ENCODE results near the gene SYN1.

SYN1 gene

GRCh38 chrX:47593522-47593921, 26.1 kb downstream of the SYN1 start:
- no peak for DNase-seq

GRCh38 chrX:47590984-47591383, 28.7 kb downstream of the SYN1 start:
- DNase-seq, result no peak

- no peak for DNase-seq
Observed at GRCh38 chrX:47587906-47588735, 31.5 kb downstream of the SYN1 start.

GRCh38 chrX:47587091-47587891, 32.4 kb downstream of the SYN1 start:
- DNase-seq, result no peak

DNA sequence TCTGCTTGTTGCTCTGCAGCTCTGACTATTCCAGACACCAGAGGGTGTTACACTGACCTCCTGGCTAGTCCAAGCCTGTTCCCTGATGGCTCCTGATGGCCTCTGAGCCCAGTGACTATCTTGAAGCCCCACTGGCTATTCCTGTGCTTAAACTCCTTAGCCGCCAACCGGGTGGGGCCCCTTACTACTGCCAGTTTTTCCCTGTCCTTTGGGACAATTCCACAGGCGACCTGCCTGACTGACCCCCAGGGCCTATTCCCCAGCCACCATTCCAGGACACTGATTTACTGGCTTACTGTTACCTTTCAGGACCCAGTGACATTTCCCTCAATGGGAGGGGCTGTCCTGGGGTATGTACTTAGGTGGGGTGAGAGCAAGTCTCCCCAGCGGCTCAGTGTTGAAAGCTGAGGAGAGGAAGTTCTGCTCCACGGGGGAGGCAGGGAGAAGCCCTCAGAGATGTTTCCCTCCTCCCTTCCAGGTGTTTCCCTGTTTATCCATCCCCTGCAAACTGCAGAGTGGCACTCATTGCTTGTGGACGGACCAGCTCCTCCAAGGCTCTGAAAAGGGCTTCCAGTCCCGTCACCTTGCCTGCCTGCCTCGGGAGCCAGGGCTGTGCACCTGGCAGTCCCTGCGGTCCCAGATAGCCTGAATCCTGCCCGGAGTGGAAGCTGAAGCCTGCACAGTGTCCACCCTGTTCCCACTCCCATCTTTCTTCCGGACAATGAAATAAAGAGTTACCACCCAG, 33.4 kb downstream of the SYN1 start:
- DNase-seq, result no peak

DNA sequence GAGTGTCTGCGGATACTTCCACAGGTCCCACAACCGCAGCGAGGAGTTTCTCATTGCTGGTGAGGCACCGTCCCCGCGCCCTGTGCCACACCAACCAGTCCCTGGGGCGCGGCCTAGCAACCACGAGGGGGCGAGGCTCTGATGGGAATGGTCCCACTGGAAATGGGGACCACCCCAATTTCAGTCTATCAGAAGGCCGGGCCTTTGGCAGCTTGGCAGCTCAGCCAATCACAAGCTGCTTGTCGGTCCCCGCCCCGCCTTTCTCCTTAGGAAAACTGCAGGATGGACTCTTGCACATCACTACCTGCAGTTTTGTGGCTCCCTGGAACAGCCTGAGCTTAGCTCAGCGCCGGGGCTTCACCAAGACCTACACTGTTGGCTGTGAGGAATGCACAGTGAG, 34.4 kb downstream of the SYN1 start:
- no peak for DNase-seq

GRCh38 chrX:47584714-47585113, 34.9 kb downstream of the SYN1 start:
- no peak for DNase-seq

DNA sequence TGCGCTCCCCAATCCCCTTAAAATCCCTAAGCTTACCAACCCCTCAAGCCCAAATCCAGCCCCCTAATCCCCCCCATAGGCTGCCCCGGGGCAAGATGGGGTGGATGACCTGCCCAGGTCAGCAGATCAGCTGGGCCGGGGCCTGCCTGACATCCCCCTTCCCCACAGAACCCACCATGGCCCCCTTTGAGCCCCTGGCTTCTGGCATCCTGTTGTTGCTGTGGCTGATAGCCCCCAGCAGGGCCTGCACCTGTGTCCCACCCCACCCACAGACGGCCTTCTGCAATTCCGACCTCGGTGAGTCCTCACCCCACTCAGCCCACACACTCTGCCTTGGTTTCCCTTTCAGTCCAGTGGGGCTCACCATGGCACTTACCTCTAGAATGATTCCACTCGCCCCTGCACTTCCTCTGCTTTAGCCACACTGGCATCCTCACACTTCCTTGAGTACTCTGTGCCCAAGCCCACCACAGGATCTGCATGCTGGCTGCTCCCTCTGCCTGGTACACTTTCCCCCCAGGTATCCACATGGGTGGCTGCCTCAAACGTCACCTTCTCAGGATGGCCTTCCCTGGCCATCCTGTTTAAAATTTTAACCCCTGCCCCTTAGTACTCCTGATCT, 36.3 kb downstream of the SYN1 start:
- DNase-seq, result no peak

DNA sequence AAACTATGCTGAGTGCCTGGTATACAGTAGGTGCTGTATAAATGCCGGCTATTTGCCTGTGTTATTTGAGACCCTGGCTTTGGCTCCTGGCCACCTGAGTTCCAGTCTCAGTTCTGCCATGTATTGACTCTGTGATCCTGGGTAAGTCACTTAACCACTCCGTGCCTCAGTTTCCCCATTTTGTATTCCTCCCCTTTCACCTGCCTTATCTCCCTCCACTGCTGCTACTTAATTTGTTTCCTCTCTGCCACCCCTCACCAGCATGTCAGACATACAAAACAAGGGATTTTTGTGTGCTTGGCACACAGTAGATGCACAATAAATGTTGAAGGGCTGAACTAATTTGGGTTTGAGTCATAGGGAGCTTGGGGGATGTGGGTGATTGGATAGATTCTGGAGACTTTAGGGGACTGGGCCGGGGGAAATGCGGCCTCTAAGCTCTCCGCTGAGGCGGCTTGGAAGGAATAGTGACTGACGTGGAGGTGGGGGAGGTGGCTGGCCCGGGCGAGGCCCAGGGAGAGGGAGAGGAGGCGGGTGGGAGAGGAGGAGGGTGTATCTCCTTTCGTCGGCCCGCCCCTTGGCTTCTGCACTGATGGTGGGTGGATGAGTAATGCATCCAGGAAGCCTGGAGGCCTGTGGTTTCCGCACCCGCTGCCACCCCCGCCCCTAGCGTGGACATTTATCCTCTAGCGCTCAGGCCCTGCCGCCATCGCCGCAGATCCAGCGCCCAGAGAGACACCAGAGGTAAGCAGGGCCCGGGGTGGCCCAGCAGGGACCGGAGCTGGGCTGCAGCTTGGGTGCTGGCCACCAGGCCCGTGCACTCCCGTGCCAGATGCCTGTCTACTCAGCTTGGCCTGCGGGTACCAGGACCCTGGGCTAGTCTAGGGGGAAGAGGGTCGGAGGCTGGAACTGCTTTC, 37.7 kb downstream of the SYN1 start, which contains the start of gene TIMP1:
TIMP1 (plus strand) TSS at position 706 of the 917 bp plus-strand sequence. CDS start 980 bp downstream, outside the sequence.
- peak; percentile 62 for DNase-seq

DNA sequence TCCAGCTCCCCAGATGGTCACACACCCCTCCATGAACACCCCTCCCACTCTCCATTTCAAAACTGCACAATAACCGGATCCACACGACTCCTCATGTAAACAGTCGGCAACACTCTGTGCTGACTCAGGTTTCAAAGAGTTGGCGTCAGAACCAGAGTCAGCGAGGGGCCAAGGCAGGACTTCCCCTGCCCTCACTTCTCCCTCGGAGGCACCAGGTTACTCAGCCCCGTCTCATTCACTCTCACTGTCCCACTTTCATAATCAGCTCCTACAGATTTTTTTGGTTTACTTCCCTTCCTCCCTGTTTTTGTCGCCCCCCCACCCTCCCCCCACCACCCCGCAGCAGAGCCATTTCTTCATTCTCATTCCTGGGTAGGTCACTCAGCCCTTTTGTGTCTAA, 40.1 kb downstream of the SYN1 start:
- no peak for DNase-seq

- no peak for DNase-seq
Observed at GRCh38 chrX:47578692-47579091, 41.0 kb downstream of the SYN1 start.

DNA sequence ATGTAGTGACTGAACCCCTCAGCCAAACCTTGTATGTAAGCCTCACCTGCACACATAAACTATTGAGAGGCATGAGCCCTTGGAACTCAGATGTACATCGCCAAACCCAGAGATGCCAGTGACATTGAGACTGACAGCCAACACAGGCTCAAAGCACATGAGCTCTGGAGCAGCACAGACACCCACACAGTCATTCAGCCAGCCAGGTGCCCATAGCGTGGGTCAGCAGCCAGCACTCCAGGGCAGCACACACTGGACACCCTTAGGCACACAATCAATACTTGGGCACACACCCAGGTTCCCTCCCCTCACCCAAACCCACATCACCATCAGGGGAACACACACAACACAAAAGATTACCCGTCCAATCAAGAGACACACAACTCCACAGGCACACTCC, 41.8 kb downstream of the SYN1 start:
- DNase-seq, result no peak

DNA sequence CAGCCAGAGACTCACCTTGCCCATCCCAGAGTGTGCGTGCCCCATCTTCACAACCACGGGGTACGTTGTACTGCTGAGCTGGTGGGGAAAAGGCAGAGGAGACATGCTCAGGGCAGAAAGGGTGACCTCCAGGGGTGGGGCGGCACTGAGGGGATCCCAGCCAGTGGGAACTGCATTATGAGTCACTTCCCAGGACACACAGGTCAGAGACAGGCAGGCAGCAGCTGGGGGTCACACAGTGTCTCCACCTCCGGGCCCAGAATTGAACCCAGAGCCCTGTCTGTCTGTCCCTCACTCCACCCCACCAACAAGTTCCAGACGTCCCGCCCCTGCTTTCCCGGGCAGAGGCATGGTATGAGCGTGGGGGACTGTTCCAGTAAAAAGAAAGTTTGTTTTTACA, 42.2 kb downstream of the SYN1 start:
- no peak for DNase-seq

DNA sequence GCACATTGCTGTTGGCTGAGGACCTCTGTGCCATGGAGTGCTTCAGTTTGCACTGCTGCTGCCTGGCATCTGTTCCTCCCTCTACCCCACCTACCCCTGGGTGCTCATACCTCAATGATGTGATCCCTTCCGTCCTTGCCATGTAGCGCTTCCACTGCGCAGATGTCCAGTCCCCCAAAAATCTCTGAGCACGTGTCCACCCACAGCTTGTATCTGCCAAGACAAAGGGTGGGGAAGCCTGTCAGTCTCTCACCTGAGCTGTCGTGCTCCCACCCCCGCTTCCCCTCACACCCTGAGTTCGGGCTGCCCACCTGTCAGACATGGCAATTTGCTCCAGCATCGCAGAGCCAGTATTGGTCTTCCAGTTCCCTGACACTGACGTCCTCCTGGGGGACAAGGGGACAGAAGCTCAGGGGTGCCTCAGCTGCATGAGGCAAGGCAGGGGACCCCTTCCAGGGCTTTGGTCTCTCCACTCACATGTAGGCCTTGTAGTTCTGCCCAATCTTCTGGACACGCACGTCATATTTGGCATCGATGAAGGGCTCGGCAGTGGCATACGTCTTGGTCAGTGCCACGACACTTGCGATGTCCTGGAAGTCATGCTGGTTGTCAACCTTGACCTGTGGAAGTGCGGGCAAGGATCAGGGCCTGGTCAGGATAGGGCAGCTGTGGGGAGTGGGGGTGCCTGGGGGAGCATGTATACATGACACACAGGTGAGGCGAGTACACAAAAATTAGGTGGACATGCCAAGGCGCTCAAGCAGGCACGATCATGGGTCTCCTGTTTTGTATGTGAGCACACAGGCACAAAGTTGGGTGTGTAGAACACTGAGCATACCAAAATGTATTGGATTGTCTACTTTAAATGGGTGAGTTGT, 43.4 kb downstream of the SYN1 start:
- DNase-seq, result no peak

DNA sequence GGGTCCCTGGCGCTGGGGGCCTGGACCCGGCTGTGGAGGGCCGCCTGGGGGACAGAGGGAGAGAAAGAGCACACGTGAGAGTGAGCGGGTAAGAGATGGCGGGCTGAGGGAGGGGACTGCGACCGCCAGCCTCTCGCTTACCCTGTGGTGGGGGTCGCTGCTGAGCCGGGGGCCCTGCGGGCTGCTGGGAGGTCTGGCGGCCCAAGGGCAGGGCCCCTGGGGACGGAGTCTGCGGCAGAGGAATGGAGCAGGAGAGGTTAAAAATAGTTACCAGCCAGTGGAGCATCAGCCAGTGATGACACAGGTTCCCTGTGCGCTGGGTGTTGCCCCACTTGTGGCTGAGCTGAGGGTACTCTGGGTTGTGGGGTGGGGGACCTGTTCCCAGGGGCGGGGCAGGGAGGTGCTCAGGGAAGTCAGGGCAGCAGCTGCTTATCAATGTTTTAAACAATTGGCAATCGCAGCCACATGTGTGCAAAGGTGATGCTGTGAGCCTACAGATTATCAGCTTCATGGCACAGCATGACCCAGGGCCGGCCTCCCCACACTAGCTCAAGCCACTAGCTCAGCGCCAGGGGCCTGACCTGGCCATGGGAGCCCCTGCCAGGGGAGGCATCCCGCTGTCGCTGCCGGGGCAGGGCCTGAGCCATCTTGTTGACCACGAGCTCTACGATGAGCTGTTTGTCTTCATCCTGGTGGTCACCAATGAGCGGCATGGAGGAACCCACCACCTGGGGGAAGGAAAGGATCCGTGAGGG, 44.9 kb downstream of the SYN1 start:
- DNase-seq, result no peak

DNA sequence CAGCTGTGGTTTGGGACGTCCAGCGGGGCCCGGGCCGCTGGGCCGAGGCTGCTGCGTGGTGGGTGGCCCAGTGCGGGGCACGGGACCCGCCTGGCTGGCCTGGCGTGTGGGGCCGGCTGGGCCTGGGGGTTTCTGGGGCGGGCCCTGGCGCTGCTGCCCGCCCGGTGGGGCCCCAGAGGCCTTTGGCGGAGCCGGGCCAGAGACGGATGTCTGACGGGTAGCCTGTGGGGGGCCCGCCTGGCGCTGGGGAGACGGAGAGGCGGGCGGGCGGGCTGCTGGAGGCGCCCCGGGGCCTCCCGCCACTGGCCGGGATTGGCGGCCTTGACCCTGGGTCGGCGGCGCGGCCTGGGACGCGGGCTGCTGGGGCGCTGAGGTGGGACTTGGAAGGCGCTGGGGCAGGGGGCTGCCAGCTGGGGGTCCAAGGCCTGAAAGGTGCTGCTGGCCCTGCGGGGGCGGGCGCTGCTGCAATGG, 45.5 kb downstream of the SYN1 start:
- no peak for DNase-seq

DNA sequence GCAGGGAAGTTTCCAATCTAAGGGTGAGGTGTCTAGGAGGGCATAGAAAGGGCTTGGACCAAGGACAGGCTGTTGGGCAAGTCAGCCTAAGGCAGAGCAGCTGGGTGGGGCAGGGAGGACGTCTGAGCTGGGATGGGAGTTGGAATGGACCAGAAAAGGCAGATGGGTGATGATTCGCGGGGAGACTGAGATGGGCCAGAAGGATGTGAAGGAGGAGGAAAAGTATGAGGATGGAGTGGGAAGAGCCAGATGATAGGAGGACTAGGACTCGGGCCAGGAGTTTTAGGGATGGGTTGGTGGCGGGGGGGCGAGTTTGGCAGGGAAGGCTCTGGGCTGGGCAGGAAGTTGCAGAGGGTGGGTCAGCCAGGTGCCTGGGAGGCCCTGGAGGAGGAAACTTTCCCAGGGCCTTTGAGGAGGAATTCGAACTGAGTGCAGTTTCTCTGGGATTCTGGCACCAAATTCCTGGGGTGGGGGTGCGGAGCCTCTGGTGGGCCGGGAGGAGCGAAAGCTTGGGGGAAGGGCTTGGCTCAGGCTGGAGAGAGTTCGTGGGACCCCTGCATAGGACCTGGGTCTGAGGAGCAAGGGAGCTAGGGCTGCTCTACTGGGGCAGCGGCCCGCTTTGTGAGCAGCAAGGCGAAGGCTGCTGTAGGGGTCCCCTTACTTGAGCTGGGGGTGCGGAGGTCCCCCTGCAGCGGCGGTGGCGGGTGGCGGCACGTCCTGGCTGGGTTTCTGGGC, 46.1 kb downstream of the SYN1 start:
- DNase-seq, result no peak

- no peak for DNase-seq
Observed at GRCh38 chrX:47572773-47573340, 46.8 kb downstream of the SYN1 start.

DNA sequence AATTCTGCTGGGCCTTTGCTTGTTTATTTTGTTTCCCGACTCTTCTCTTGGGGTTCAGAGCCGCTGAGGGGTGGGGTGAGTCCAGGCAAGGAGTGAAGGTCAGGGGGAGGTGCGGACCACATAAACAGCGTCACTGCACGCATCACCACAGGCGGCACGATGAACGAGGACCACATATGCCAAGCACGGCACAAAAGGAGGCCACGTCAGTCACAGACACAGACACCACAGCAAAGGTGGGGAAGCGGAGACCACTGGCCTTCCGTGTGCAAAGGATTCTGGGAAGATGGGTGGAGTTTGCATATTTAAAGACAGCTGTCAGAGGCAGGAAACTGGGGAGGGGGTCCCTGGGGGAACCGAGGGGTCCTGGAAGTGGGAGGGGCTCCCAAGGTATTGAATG, 47.8 kb downstream of the SYN1 start:
- DNase-seq, result no peak
